ENCODE data around the gene EYS. TPM values are rescaled to one million over a fixed set of nuclear protein-coding genes. Genes with fewer than 3 reads are reported as not detected.

Gene EYS
- polyA plus RNA-seq, 1 of the 3 experiments (the other 2 are of a cell fraction) = 0.05 TPM

DNA sequence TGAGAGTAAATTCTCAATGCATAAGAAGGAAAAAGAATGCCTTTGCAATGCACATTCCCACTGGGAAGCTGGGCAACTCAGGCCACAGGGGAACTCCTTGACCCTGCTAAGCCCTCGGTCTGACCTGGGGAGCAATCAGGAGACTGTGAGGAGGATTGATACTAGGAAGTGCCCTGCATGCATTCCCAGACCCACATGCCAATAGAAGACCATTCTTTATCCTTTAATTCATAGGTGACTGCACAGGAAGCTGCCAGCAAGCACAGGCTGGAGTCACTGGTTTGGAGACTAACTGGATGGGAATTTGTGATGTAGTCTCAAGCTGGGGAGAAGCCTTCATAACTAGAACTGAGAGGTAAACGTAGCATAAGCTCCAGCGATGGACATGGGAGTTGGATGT lies 1012.7 kb downstream of the EYS start (continued):
- no peak for TF ChIP-seq MXI1 (IDR thresholded peaks at IDR 0.05; ENCODE audit: low read depth, low read length)
- no peak for TF ChIP-seq FOXM1 (IDR thresholded peaks at IDR 0.05; ENCODE audit: low read depth)
- TF ChIP-seq NRF1 (IDR thresholded peaks at IDR 0.05; ENCODE audit: low read depth, low read length) = no peak
- no peak for TF ChIP-seq POLR2AphosphoS5 (IDR thresholded peaks at IDR 0.05; ENCODE audit: low read depth, low read length)
- no peak for TF ChIP-seq RFX5 (IDR thresholded peaks at IDR 0.05; ENCODE audit: low read length)
- TF ChIP-seq, protein P1, sequence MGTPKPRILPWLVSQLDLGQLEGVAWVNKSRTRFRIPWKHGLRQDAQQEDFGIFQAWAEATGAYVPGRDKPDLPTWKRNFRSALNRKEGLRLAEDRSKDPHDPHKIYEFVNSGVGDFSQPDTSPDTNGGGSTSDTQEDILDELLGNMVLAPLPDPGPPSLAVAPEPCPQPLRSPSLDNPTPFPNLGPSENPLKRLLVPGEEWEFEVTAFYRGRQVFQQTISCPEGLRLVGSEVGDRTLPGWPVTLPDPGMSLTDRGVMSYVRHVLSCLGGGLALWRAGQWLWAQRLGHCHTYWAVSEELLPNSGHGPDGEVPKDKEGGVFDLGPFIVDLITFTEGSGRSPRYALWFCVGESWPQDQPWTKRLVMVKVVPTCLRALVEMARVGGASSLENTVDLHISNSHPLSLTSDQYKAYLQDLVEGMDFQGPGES (IDR thresholded peaks at IDR 0.05; ENCODE audit: low read depth, low read length) = no peak
- no peak for TF ChIP-seq RCOR1 (IDR thresholded peaks at IDR 0.05; ENCODE audit: low read length)
- TF ChIP-seq SMC3 (IDR thresholded peaks at IDR 0.05; ENCODE audit: low read depth, low read length) = no peak
- TF ChIP-seq RXRA (IDR thresholded peaks at IDR 0.05; ENCODE audit: borderline replicate concordance, low read depth) = no peak

DNA sequence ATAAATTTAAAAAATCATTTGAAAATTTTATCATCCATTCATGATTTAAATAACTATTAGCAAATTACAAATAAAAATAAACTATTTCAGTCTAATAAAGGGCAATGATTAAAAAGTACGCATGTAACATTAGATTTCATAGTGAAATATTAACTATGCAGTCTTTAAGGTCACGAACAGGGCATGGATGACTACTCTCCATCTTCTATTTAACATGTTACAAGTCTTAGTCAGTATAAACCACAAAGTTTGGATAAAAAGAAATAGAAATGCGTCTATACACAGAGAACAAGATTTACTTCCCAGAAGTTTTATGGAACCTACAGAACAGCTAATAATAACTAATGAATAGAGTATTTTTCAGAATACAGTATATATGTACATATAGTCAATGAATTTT lies 1016.0 kb downstream of the EYS start:
- H2AFZ ChIP-seq (ENCODE audit: low read depth) = no peak overlapping the region
- no peaks in the 10 kb centered on the region for H3K27me3 ChIP-seq (ENCODE audit: insufficient read depth)
- 46% methylated on average over 3 of the region's 3 CpGs for WGBS (ENCODE audit: low lambda C conversion rate)
- H3K9ac ChIP-seq = no peak overlapping the region
- H3K9me3 ChIP-seq = 0 out of 2 replicates have a peak, but pooled peaks cover 3% of the 10 kb centered on the region
- no peak overlapping the region for H3K4me2 ChIP-seq
- H4K20me1 ChIP-seq (ENCODE audit: insufficient read depth) = no peaks in the 10 kb centered on the region
- ChIA-PET POLR2A (no interaction called here), CTCF (no interaction called here)
- no peak overlapping the region for H3K4me3 ChIP-seq (ENCODE audit: low read depth in 2 of 2, low read length in 1 of 2)
- H3K79me2 ChIP-seq (ENCODE audit: insufficient read depth) = no peaks in the 10 kb centered on the region
- no peak overlapping the region for H3K27ac ChIP-seq (ENCODE audit: low read depth in 2 of 2, low read length in 1 of 2)
- TF ChIP-seq, protein P2, sequence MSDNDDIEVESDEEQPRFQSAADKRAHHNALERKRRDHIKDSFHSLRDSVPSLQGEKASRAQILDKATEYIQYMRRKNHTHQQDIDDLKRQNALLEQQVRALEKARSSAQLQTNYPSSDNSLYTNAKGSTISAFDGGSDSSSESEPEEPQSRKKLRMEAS (IDR thresholded peaks at IDR 0.05; ENCODE audit: low read depth) = no peak
- TF ChIP-seq RXRA (IDR thresholded peaks at IDR 0.05; ENCODE audit: borderline replicate concordance, low read depth) = no peak
- no peak for TF ChIP-seq NFIC (IDR thresholded peaks at IDR 0.05; ENCODE audit: borderline replicate concordance)
- TF ChIP-seq GATA2 (CRISPR knock-in tag; IDR thresholded peaks at IDR 0.05) = no peak
- TF ChIP-seq, protein P3, sequence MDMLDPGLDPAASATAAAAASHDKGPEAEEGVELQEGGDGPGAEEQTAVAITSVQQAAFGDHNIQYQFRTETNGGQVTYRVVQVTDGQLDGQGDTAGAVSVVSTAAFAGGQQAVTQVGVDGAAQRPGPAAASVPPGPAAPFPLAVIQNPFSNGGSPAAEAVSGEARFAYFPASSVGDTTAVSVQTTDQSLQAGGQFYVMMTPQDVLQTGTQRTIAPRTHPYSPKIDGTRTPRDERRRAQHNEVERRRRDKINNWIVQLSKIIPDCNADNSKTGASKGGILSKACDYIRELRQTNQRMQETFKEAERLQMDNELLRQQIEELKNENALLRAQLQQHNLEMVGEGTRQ (IDR thresholded peaks at IDR 0.05; ENCODE audit: borderline replicate concordance, low read depth, low read length) = no peak
- no peak for TF ChIP-seq MXI1 (IDR thresholded peaks at IDR 0.05; ENCODE audit: low read depth, low read length)
- no peak for TF ChIP-seq FOSL2 (IDR thresholded peaks at IDR 0.05; ENCODE audit: borderline replicate concordance, low read depth)
- TF ChIP-seq, protein P4, sequence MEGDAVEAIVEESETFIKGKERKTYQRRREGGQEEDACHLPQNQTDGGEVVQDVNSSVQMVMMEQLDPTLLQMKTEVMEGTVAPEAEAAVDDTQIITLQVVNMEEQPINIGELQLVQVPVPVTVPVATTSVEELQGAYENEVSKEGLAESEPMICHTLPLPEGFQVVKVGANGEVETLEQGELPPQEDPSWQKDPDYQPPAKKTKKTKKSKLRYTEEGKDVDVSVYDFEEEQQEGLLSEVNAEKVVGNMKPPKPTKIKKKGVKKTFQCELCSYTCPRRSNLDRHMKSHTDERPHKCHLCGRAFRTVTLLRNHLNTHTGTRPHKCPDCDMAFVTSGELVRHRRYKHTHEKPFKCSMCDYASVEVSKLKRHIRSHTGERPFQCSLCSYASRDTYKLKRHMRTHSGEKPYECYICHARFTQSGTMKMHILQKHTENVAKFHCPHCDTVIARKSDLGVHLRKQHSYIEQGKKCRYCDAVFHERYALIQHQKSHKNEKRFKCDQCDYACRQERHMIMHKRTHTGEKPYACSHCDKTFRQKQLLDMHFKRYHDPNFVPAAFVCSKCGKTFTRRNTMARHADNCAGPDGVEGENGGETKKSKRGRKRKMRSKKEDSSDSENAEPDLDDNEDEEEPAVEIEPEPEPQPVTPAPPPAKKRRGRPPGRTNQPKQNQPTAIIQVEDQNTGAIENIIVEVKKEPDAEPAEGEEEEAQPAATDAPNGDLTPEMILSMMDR (IDR thresholded peaks at IDR 0.05) = no peak
- TF ChIP-seq RCOR1 (IDR thresholded peaks at IDR 0.05; ENCODE audit: low read length) = no peak
- no peak for TF ChIP-seq RFX5 (IDR thresholded peaks at IDR 0.05; ENCODE audit: low read length)
- TF ChIP-seq POLR2AphosphoS5 (IDR thresholded peaks at IDR 0.05; ENCODE audit: low read depth, low read length) = no peak
- no peak for TF ChIP-seq TCF12 (IDR thresholded peaks at IDR 0.05)
- TF ChIP-seq FOXM1 (IDR thresholded peaks at IDR 0.05; ENCODE audit: low read depth) = no peak
- TF ChIP-seq MEF2A (IDR thresholded peaks at IDR 0.05; ENCODE audit: borderline replicate concordance, low read depth) = no peak
- no peak for TF ChIP-seq ELF1 (IDR thresholded peaks at IDR 0.05)
- TF ChIP-seq, protein P5, sequence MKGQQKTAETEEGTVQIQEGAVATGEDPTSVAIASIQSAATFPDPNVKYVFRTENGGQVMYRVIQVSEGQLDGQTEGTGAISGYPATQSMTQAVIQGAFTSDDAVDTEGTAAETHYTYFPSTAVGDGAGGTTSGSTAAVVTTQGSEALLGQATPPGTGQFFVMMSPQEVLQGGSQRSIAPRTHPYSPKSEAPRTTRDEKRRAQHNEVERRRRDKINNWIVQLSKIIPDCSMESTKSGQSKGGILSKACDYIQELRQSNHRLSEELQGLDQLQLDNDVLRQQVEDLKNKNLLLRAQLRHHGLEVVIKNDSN (IDR thresholded peaks at IDR 0.05; ENCODE audit: borderline replicate concordance, low read depth) = no peak
- no peak for TF ChIP-seq JUND (IDR thresholded peaks at IDR 0.05)
- TF ChIP-seq NRF1 (IDR thresholded peaks at IDR 0.05; ENCODE audit: low read depth, low read length) = no peak
- no peak for TF ChIP-seq TAF1 (IDR thresholded peaks at IDR 0.05; ENCODE audit: borderline replicate concordance, low read depth, low read length)
- TF ChIP-seq, protein P6, sequence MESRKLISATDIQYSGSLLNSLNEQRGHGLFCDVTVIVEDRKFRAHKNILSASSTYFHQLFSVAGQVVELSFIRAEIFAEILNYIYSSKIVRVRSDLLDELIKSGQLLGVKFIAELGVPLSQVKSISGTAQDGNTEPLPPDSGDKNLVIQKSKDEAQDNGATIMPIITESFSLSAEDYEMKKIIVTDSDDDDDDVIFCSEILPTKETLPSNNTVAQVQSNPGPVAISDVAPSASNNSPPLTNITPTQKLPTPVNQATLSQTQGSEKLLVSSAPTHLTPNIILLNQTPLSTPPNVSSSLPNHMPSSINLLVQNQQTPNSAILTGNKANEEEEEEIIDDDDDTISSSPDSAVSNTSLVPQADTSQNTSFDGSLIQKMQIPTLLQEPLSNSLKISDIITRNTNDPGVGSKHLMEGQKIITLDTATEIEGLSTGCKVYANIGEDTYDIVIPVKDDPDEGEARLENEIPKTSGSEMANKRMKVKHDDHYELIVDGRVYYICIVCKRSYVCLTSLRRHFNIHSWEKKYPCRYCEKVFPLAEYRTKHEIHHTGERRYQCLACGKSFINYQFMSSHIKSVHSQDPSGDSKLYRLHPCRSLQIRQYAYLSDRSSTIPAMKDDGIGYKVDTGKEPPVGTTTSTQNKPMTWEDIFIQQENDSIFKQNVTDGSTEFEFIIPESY (IDR thresholded peaks at IDR 0.05; ENCODE audit: borderline replicate concordance, low read depth) = no peak
- DNase-seq = no peak
- H3K4me1 ChIP-seq (ENCODE audit: control insufficient read depth in 1 of 2, insufficient read depth in 2 of 2, low read depth in 1 of 2, low read length in 1 of 2) = no peaks in the 10 kb centered on the region
- no peaks in the 10 kb centered on the region for H3K9me2 ChIP-seq
- no peaks in the 10 kb centered on the region for H3F3A ChIP-seq (replicated peaks; ENCODE audit: insufficient read depth)
- H3K36me3 ChIP-seq (replicated peaks in 1 of 2; ENCODE audit: control insufficient read depth in 1 of 2, insufficient read depth in 2 of 2, low read length in 1 of 2) = no peaks in the 10 kb centered on the region

Data from SK-N-SH (cell line).